GM12891 (cell line): ENCODE measurements around the gene NEDD4L.

Source experiments
- POLR2A ChIP-seq: IDR thresholded peaks from 2 replicates; pipeline ENCODE4 v1.6.1; 2011; ENCODE audit warnings: low read depth, low read length, control low read depth
- POLR2AphosphoS5 ChIP-seq: IDR thresholded peaks from 2 replicates; pipeline ENCODE4 v1.6.1; 2011; ENCODE audit warnings: low read depth, low read length, control low read depth

DNA sequence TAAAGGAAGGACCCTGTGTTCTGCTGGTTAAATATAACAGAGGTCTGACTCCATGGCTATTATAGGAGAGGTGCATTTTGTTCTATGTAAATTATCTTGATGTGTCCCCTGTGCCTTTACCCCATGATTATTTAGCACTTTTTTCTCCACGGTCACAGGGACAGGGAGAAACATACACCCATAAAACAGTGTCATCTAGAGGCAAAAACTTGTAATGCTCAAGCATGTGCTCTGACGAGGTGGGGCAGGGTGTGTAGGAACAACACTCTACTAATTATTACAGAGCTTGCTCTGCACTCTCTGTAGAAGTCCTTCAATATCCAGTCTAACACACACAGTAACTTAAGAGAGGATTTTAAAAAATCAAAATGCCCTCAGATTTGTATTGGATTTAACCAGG, 187.9 kb downstream of the NEDD4L start:
- TF ChIP-seq POLR2A (no peak), POLR2AphosphoS5 (no peak)
